Activated CD8-positive, alpha-beta T cell treated with anti-CD3 and anti-CD28 coated beads, Interleukin-2, amount 10 ng/mL, durations not matched to agents 7 days and 5 days (primary cell): ENCODE data around the gene ABHD16B. TPM values are rescaled to one million over a fixed set of nuclear protein-coding genes. Genes with fewer than 3 reads are reported as not detected.

Experiments
- total RNA-seq, 2 experiments: library from RNA; stranded (reverse); gene quantifications; one replicate each; pipeline ENCODE4 v1.2.3, GENCODE V29; 2021

ABHD16B gene
- total RNA-seq, 2 experiments from 2014 or later = not detected

Other genes starting within 250 kb of the ABHD16B start
- gene GMEB2, start 234.4 kb upstream of the ABHD16B start, total RNA-seq = 10 to 100 TPM; 16.2 TPM
- 10 to 100 TPM; 13.1 to 13.3 TPM for gene STMN3, start 208.1 kb upstream of the ABHD16B start, total RNA-seq
- 10 to 100 TPM; 49.8 to 54.3 TPM for gene RTEL1, start 203.2 kb upstream of the ABHD16B start, total RNA-seq
- gene TNFRSF6B, start 164.8 kb upstream of the ABHD16B start, total RNA-seq = not detected
- 10 to 100 TPM; 55.2 to 57.6 TPM for gene ARFRP1, start 153.5 kb upstream of the ABHD16B start, total RNA-seq
- 10 to 100 TPM; 38.6 to 43.5 TPM for gene ZGPAT, start 153.5 kb upstream of the ABHD16B start, total RNA-seq
- gene LIME1, start 124.8 kb upstream of the ABHD16B start, total RNA-seq = 100 to 1,000 TPM; 163 to 165 TPM
- gene SLC2A4RG, start 121.7 kb upstream of the ABHD16B start, total RNA-seq = 10 to 100 TPM; 97.2 TPM
- under 1 TPM in 1 of 2 experiments, not detected in 1; 0.10 TPM for gene ZBTB46, start 30.2 kb upstream of the ABHD16B start, total RNA-seq
- 10 to 100 TPM; 35.7 to 40.0 TPM for gene TPD52L2, start 3.8 kb downstream of the ABHD16B start, total RNA-seq
- 10 to 100 TPM; 47.3 to 48.1 TPM for gene DNAJC5, start 33.6 kb downstream of the ABHD16B start, total RNA-seq
- gene UCKL1, start 94.9 kb downstream of the ABHD16B start, total RNA-seq = 10 to 100 TPM; 41.1 to 45.4 TPM
- gene ZNF512B, start 108.4 kb downstream of the ABHD16B start, total RNA-seq = 10 to 100 TPM; 12.0 to 12.1 TPM
- 10 to 100 TPM; 12.0 to 12.5 TPM for gene SAMD10, start 118.1 kb downstream of the ABHD16B start, total RNA-seq
- gene PRPF6, start 119.6 kb downstream of the ABHD16B start, total RNA-seq = 10 to 100 TPM; 64.7 to 68.3 TPM
- 1 to 10 TPM; 6.4 to 7.6 TPM for gene C20orf204, start 174.7 kb downstream of the ABHD16B start, total RNA-seq
- under 1 TPM; 0.13 to 0.21 TPM for gene SOX18, start 188.1 kb downstream of the ABHD16B start, total RNA-seq
- 10 to 100 TPM; 49.6 to 55.3 TPM for gene TCEA2, start 201.7 kb downstream of the ABHD16B start, total RNA-seq
- gene RGS19, start 218.0 kb downstream of the ABHD16B start, total RNA-seq = 100 to 1,000 TPM; 130 to 135 TPM
- 1 to 10 TPM; 1.5 to 2.0 TPM for gene OPRL1, start 218.6 kb downstream of the ABHD16B start, total RNA-seq
- under 1 TPM; 0.34 to 0.61 TPM for gene LKAAEAR1, start 222.9 kb downstream of the ABHD16B start, total RNA-seq
- gene NPBWR2, start 246.1 kb downstream of the ABHD16B start, total RNA-seq = not detected